WTC11 (cell line): ENCODE results near the gene CSF1R. TPM values are rescaled to one million over a fixed set of nuclear protein-coding genes. Genes with fewer than 3 reads are reported as not detected.

Experiments used
- ATAC-seq: fragments of 200-7000 bp; cut with Tn5 transposase; 2 replicates; pipeline ENCODE4 v1.10.0; 2021; ENCODE audit warnings: mild to moderate bottlenecking, moderate library complexity
- CTCF ChIA-PET: fragments of 300-600 bp; sonication (Branson Sonifier 250); formaldehyde crosslinking; loops from one replicate; lab custom pipeline; 2021; ENCODE audit warnings: antibody characterized with exemption; lab: Charles Lee
- POLR2A ChIA-PET: fragments of 350-600 bp; sonication (Branson Sonifier 250); formaldehyde crosslinking; loops from one replicate; lab custom pipeline; 2021; ENCODE audit warnings: antibody characterized with exemption; lab: Charles Lee
- DNase-seq: peaks from one replicate; pipeline ENCODE4 v3.0.0; 2021; ENCODE audit warnings: low spot score
- H3K27ac Mint-ChIP-seq: 2 replicates; pipeline ENCODE4 v1.8.0; 2021; ENCODE audit warnings: mixed read lengths
- H3K27me3 Mint-ChIP-seq: 2 replicates; pipeline ENCODE4 v1.8.0; 2021; ENCODE audit warnings: low read depth, mild to moderate bottlenecking, moderate library complexity, mixed read lengths
- H3K36me3 Mint-ChIP-seq: 2 replicates; pipeline ENCODE4 v1.8.0; 2021; ENCODE audit warnings: mixed read lengths
- H3K4me1 Mint-ChIP-seq: 2 replicates; pipeline ENCODE4 v1.8.0; 2022; ENCODE audit warnings: mixed read lengths
- H3K4me3 Mint-ChIP-seq: 2 replicates; pipeline ENCODE4 v1.8.0; 2021; ENCODE audit warnings: mild to moderate bottlenecking, moderate library complexity, mixed read lengths
- H3K9me3 Mint-ChIP-seq: 2 replicates; pipeline ENCODE4 v1.8.0; 2021; ENCODE audit warnings: mixed read lengths
- ARID4B ChIP-seq: sonication (generic); formaldehyde crosslinking; IDR thresholded peaks from 2 replicates; pipeline ENCODE4 v1.8.0; 2023; ENCODE audit warnings: missing genetic modification reagents, mild to moderate bottlenecking, borderline replicate concordance
- ELF4 ChIP-seq: sonication (generic); formaldehyde crosslinking; IDR thresholded peaks from 2 replicates; pipeline ENCODE4 v1.8.1; 2022; ENCODE audit warnings: low read depth, mild to moderate bottlenecking, moderate library complexity, missing genetic modification reagents
- FOXK1 ChIP-seq: sonication (generic); formaldehyde crosslinking; IDR thresholded peaks from 2 replicates; pipeline ENCODE4 v1.8.0; 2022; ENCODE audit warnings: mild to moderate bottlenecking, moderate library complexity, missing genetic modification reagents
- FOXP1 ChIP-seq: sonication (generic); formaldehyde crosslinking; IDR thresholded peaks from 2 replicates; pipeline ENCODE4 v1.8.0; 2022; ENCODE audit warnings: missing genetic modification reagents, mild to moderate bottlenecking, moderate library complexity, borderline replicate concordance
- JUN ChIP-seq: sonication (generic); formaldehyde crosslinking; IDR thresholded peaks from 2 replicates; pipeline ENCODE4 v1.8.0; 2023; ENCODE audit warnings: mild to moderate bottlenecking, missing genetic modification reagents
- MLX ChIP-seq: sonication (generic); formaldehyde crosslinking; IDR thresholded peaks from 2 replicates; pipeline ENCODE4 v1.8.1; 2023; ENCODE audit warnings: mild to moderate bottlenecking, missing genetic modification reagents, moderate library complexity
- SP1 ChIP-seq: sonication (generic); formaldehyde crosslinking; conservative IDR thresholded peaks from 2 replicates; pipeline ENCODE4 v1.8.1; 2022; ENCODE audit warnings: missing genetic modification reagents
- ZBTB21 ChIP-seq: sonication (generic); formaldehyde crosslinking; IDR thresholded peaks from 2 replicates; pipeline ENCODE4 v1.8.1; 2023; ENCODE audit warnings: mild to moderate bottlenecking, missing genetic modification reagents, borderline replicate concordance
- ZNF138 ChIP-seq: sonication (generic); formaldehyde crosslinking; conservative IDR thresholded peaks from 2 replicates; pipeline ENCODE4 v1.8.1; 2022; ENCODE audit warnings: mild to moderate bottlenecking, moderate library complexity, missing genetic modification reagents
- ZNF219 ChIP-seq: sonication (generic); formaldehyde crosslinking; IDR thresholded peaks from 2 replicates; pipeline ENCODE4 v1.8.0; 2023; ENCODE audit warnings: missing genetic modification reagents, mild to moderate bottlenecking, borderline replicate concordance
- ZNF396 ChIP-seq: fragments of 250-450 bp; sonication (Bioruptor Pico); IDR thresholded peaks from 2 replicates; pipeline ENCODE4 v1.8.0; 2021; ENCODE audit warnings: mild to moderate bottlenecking, moderate library complexity, borderline replicate concordance
- ZNF416 ChIP-seq: fragments of 250-450 bp; sonication (Bioruptor Pico); IDR thresholded peaks from 2 replicates; pipeline ENCODE4 v1.9.0; 2021; ENCODE audit warnings: mild to moderate bottlenecking, inconsistent platforms
- total RNA-seq: library from RNA; stranded (reverse); gene quantifications from 3 replicates; pipeline ENCODE4 v1.2.3, GENCODE V29; 2021
- TF ChIP-seq, protein P1 (sequence below): sonication (generic); formaldehyde crosslinking; IDR thresholded peaks from 2 replicates; pipeline ENCODE4 v1.8.1; 2022; ENCODE audit warnings: mild to moderate bottlenecking, missing genetic modification reagents, moderate library complexity, borderline replicate concordance
- TF ChIP-seq, protein P2 (sequence below): sonication (generic); formaldehyde crosslinking; IDR thresholded peaks from 2 replicates; pipeline ENCODE4 v1.8.1; 2022; ENCODE audit warnings: mild to moderate bottlenecking, moderate library complexity, missing genetic modification reagents
- TF ChIP-seq, protein P3 (sequence below): sonication (generic); formaldehyde crosslinking; IDR thresholded peaks from 2 replicates; pipeline ENCODE4 v1.8.0; 2023; ENCODE audit warnings: missing genetic modification reagents
- TF ChIP-seq, protein P4 (sequence below): sonication (generic); formaldehyde crosslinking; IDR thresholded peaks from 2 replicates; pipeline ENCODE4 v1.8.1; 2023; ENCODE audit warnings: mild to moderate bottlenecking, moderate library complexity, missing genetic modification reagents
- TF ChIP-seq, protein P5 (sequence below): sonication (generic); formaldehyde crosslinking; IDR thresholded peaks from 2 replicates; pipeline ENCODE4 v1.8.1; 2023; ENCODE audit warnings: mild to moderate bottlenecking, missing genetic modification reagents, borderline replicate concordance
- TF ChIP-seq, protein P6 (sequence below): fragments of 250-450 bp; sonication (Bioruptor Pico); IDR thresholded peaks from 2 replicates; pipeline ENCODE4 v2.1.2; 2022; ENCODE audit warnings: mild to moderate bottlenecking, moderate library complexity

Gene CSF1R
- total RNA-seq, 1 experiment from 2014 or later: 0.20 TPM

DNA sequence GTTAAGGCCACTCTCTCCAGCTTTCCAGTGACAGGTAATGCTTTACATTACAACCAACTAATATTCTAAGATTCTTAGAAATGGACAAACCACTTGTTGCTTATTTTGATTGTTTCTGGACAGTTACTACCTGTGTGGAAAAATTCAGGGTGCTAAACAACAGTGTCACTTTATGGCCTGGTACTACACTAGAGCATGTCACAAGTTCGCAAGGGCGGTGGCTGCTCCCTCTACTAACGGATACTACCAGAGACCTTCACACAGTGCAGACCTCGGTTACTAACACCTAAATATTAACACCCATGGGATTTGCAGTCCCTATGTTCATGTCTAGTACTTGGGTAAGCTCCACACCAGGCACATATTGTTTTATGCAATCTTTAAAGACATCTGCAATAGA lies 72.4 kb downstream of the CSF1R start (continued):
- TF ChIP-seq ELF4 (CRISPR knock-in tag): no peak
- TF ChIP-seq, protein P1, sequence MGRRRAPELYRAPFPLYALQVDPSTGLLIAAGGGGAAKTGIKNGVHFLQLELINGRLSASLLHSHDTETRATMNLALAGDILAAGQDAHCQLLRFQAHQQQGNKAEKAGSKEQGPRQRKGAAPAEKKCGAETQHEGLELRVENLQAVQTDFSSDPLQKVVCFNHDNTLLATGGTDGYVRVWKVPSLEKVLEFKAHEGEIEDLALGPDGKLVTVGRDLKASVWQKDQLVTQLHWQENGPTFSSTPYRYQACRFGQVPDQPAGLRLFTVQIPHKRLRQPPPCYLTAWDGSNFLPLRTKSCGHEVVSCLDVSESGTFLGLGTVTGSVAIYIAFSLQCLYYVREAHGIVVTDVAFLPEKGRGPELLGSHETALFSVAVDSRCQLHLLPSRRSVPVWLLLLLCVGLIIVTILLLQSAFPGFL (CRISPR knock-in tag): no peak
- TF ChIP-seq, protein P2, sequence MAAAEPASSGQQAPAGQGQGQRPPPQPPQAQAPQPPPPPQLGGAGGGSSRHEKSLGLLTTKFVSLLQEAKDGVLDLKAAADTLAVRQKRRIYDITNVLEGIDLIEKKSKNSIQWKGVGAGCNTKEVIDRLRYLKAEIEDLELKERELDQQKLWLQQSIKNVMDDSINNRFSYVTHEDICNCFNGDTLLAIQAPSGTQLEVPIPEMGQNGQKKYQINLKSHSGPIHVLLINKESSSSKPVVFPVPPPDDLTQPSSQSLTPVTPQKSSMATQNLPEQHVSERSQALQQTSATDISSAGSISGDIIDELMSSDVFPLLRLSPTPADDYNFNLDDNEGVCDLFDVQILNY (CRISPR knock-in tag): no peak

GRCh38 chr5:150009671-150010387 lies 76.5 kb downstream of the CSF1R start:
- TF ChIP-seq SP1 (CRISPR knock-in tag) (no peak), ZBTB21 (CRISPR knock-in tag) (no peak), ZNF219 (no peak), ZNF396 (CRISPR knock-in tag) (no peak), ARID4B (CRISPR knock-in tag) (no peak), JUN (no peak), FOXK1 (no peak), FOXP1 (CRISPR knock-in tag) (no peak), ELF4 (CRISPR knock-in tag) (no peak), ZNF416 (no peak), MLX (CRISPR knock-in tag) (no peak), ZNF138 (no peak)
- TF ChIP-seq, protein P3, sequence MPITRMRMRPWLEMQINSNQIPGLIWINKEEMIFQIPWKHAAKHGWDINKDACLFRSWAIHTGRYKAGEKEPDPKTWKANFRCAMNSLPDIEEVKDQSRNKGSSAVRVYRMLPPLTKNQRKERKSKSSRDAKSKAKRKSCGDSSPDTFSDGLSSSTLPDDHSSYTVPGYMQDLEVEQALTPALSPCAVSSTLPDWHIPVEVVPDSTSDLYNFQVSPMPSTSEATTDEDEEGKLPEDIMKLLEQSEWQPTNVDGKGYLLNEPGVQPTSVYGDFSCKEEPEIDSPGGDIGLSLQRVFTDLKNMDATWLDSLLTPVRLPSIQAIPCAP: no peak
- TF ChIP-seq, protein P4, sequence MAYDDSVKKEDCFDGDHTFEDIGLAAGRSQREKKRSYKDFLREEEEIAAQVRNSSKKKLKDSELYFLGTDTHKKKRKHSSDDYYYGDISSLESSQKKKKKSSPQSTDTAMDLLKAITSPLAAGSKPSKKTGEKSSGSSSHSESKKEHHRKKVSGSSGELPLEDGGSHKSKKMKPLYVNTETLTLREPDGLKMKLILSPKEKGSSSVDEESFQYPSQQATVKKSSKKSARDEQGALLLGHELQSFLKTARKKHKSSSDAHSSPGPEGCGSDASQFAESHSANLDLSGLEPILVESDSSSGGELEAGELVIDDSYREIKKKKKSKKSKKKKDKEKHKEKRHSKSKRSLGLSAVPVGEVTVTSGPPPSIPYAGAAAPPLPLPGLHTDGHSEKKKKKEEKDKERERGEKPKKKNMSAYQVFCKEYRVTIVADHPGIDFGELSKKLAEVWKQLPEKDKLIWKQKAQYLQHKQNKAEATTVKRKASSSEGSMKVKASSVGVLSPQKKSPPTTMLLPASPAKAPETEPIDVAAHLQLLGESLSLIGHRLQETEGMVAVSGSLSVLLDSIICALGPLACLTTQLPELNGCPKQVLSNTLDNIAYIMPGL (CRISPR knock-in tag): no peak
- TF ChIP-seq, protein P5, sequence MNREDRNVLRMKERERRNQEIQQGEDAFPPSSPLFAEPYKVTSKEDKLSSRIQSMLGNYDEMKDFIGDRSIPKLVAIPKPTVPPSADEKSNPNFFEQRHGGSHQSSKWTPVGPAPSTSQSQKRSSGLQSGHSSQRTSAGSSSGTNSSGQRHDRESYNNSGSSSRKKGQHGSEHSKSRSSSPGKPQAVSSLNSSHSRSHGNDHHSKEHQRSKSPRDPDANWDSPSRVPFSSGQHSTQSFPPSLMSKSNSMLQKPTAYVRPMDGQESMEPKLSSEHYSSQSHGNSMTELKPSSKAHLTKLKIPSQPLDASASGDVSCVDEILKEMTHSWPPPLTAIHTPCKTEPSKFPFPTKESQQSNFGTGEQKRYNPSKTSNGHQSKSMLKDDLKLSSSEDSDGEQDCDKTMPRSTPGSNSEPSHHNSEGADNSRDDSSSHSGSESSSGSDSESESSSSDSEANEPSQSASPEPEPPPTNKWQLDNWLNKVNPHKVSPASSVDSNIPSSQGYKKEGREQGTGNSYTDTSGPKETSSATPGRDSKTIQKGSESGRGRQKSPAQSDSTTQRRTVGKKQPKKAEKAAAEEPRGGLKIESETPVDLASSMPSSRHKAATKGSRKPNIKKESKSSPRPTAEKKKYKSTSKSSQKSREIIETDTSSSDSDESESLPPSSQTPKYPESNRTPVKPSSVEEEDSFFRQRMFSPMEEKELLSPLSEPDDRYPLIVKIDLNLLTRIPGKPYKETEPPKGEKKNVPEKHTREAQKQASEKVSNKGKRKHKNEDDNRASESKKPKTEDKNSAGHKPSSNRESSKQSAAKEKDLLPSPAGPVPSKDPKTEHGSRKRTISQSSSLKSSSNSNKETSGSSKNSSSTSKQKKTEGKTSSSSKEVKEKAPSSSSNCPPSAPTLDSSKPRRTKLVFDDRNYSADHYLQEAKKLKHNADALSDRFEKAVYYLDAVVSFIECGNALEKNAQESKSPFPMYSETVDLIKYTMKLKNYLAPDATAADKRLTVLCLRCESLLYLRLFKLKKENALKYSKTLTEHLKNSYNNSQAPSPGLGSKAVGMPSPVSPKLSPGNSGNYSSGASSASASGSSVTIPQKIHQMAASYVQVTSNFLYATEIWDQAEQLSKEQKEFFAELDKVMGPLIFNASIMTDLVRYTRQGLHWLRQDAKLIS (CRISPR knock-in tag): no peak
- TF ChIP-seq, protein P6, sequence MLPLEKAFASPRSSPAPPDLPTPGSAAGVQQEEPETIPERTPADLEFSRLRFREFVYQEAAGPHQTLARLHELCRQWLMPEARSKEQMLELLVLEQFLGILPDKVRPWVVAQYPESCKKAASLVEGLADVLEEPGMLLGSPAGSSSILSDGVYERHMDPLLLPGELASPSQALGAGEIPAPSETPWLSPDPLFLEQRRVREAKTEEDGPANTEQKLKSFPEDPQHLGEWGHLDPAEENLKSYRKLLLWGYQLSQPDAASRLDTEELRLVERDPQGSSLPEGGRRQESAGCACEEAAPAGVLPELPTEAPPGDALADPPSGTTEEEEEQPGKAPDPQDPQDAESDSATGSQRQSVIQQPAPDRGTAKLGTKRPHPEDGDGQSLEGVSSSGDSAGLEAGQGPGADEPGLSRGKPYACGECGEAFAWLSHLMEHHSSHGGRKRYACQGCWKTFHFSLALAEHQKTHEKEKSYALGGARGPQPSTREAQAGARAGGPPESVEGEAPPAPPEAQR (CRISPR knock-in tag): no peak
- no peak overlapping the region for H3K4me3 Mint-ChIP-seq
- H3K27ac Mint-ChIP-seq: no peak overlapping the region
- ChIA-PET POLR2A (no interaction called here), CTCF (no interaction called here)
- H3K9me3 Mint-ChIP-seq: no peaks in the 10 kb centered on the region; the same call in 1 of the 2 replicates
- DNase-seq: no peak
- H3K4me1 Mint-ChIP-seq: no peaks in the 10 kb centered on the region
- H3K36me3 Mint-ChIP-seq: peaks cover 66% of the 10 kb centered on the region
- no peaks in the 10 kb centered on the region for H3K27me3 Mint-ChIP-seq
- no peak for ATAC-seq
